DMS53 treated with DMSO at 0.1 percent for 48 hours (cell line): ENCODE data around the gene ORAI1.
A peak's percentile ranks its signal among the peaks of the same experiment; 100 is the strongest.
"Not testable (repeated sequence)": the region's sequence is repeated elsewhere in the genome, so short reads cannot be mapped to it uniquely, and the experiment has no call there.

Experiments
- DNase-seq: peaks from one replicate; lab custom pipeline; 2025; ENCODE audit not compliant: unreplicated experiment; lab: John Stamatoyannopoulos, UW

ORAI1 gene

DNA sequence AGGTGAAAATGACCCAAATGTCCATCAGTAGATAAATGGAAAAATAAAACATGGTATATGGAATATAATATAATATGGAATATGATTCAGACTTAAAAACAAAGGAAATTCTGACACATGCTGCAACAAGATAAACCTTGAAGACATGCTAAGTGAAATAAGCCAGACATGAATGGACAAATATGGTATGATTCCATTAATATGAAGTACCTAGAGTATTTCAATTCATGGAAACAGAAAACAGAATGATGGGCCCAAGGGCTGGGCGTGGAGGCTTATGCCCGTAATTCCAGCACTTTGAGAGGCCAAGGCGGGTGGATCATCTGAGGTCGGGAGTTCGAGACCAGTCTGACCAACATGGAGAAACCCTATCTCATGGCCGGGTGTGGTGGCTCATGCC is 22.7 kb upstream of the ORAI1 start:
- no peak for DNase-seq

DNA sequence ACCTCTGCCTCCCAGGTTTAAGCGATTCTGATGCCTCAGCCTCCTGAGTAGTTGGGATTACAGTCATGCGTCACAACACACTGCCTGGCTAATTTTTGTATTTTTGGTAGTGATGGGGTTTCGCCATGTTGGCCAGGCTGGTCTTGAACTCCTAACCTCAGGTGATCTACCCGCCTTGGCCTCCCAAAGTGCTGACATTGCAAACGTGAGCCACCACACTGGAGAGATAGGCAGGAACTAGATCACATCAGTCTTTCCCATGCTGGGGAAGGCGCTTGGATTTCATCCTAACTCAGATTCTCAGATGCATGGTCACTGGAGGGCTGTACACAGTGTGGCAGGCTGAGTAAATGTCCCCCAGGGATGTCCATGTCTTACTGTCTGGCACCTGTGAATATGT is 18.0 kb upstream of the ORAI1 start:
- no peak for DNase-seq

DNA sequence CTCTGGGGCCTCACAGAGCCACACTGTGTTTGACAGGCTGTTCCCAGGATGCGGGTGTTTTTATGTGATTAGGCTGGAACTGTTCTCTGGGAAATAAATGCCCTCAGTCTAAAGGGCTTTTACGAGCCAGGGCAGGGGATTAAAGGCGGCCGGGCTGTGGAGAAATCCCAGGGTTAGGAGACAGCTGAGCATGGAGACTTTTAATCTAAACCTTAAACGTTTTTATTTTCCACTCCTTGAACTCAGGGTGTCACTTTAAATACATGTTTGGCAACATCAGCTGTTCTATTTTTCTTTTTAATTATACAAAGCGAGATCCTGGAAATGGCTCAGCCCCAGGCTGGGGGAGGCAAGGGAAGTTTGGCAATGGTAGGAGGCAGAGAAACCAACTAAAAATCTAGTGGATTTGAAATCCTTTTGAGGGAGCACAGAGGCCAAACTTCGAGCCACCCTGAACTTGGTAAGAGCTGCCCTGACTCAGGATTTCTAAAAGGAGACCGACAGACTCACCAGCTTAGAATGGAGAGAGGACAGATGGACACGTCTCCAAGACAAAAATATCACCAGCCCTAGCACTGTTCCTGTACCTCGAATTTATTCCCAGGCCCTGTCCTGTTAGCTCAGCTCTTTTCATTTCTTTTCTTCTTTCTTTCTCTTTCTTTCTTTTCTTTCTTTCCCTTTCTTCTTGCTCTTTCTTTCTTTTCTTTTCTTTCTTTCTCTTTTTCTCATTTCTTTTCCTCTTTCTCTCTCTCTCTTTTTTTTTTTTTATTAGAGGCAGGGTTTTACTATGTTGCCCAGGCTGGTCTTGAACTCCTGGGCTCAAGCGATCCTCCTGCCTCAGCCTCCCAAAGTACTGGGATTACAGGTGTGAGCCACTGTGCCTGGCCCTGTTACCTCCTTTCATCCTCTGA is 15.8 kb upstream of the ORAI1 start:
- no peak for DNase-seq

DNA sequence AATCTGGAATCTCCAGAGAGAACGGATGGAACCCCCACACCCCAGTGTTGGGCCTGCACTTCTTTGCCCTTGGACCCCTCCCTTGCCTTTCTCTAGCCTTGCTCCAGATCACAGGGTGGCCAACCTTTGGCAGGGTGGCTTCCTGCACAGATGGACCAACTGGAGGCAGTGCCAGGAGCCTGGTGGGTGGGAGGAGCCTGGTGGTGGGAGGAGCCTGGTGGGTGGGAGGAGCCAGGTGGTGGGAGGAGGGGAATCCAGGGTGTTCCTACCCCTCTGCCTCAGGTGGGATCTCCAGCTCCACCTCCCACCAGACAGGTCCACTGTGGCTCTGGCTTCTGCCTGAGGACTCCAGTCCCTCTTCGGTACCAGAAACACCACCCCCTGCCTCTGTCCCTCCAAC is 15.0 kb upstream of the ORAI1 start:
- DNase-seq, result no peak

DNA sequence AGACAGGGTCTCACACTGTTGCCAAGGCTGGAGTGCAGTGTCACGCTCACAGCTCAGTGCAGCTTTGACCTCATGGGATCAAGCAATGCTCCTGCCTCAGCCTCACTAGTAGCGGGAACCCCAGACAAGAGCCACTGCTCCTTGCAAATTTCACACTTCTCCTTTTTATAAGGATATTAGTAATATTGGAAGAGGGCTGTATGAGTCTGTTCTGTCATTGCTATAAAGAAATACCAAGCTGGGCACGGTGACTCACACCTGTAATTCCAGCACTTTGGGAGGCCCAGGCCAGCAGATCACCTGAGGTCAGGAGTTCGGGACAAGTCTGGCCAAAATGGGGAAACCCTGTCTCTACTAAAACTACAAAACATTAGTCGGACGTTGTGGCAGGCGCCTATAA is 12.9 kb upstream of the ORAI1 start:
- no peak for DNase-seq

DNA sequence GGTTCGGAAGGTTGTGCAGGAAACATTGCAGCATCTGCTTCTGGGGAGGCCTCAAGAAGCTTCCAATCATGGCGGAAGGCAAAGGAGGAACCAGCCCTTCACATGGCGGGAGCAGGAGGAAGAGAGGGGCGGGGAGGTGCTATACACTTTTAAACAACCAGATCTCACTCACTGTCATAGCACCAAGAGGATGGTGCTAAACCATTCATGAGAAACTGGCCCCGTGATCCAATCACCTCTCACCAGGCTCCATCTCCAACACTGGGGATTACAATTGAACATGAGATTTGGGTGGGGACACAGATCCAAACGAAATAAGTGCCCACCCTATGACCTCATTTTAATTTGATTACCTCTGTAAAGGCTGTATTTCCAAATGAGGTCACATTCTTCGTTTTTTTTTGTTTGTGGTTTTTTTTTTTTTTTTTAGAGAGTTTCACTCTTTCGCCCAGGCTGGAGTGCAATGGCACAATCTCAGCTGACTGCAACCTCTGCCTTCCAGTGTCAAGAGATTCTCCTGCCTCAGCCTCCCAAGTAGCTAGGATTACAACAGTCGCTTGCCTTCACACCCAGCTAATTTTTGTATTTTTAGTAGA is 11.4 kb upstream of the ORAI1 start:
- DNase-seq, result no peak

DNA sequence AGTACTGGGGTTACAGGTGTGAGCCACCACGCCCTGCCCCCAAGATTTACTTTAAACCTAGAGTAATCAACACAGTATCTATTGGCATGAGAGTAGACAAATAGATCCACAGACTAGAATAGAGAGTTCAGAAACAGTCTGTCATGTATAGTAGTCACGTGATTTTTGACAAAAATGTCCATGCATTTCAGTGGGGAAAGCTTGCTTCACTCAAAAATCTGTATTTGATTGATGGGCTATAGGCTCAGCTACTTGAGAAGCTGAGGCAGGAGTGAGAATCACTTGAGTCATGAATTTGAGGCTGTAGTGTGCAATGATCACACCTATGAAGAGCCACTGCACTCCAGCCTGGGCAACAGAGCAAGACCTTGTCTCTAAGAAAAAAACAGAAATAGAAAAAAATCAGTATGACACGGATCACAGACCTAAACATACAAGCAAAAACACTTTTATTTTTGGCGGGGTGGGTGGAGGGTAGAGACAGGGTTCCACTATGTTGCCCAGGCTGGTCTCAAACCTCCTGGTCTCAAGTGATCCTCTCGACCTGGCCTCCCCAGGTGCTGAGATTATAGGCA is 7.6 kb upstream of the ORAI1 start:
- no peak for DNase-seq

DNA sequence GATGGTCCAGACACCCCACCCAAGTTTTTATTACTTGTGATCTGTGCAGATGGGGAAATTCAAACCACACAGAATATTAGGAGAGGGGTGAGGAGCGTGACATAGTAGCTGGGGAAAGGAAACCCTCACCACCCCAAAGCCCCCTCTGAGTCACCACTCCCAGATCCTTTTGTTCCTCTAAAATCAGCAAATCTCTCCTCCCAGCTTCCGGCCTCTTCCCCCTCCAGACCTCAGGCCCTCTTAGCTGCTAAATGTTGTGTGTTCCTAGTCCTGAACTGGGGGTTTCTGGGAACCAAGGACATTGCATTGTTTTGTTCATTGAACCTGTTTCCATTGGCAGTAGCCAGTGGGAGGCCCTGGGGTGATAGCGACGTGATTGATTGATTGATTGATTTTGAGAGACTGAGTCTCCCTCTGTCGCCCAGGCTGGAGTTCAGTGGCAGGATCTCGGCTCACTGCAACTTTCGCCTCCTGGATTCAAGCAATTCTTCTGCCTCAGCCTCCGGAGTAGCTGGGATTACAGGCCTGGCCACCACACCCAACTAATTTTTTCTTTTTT is 5.9 kb upstream of the ORAI1 start:
- DNase-seq, result no peak

DNA sequence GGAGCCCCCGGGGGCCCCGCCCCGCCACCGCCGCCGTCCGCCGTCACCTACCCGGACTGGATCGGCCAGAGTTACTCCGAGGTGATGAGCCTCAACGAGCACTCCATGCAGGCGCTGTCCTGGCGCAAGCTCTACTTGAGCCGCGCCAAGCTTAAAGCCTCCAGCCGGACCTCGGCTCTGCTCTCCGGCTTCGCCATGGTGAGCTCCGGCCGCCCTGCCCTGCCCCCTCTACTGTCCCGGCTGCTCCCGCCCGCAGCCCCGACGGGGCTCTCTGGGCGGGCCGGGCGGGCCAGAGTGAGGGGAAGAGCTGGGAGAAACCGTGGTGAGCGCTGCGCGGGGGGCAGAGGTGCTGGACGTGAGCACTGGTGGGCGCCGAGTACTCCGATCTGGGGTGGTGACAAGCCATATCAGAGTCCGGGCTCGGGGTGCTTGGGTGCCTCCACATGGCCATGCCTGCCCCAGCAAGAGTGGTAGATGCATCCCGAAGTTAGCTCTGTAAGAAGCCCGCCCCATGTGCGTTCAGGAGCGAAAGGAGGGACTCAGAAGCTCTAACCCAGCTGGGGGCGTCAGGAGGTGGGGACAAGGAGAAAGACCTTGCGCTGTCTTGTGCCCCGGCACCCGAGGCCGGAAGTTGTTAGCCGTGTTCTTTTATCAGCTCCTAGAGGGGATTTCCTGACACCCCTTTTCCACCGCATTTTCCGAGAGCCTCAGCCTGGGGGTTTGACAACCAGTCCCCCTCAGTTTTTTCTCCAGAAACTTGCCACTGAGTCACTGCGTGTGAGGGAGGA is 717 bp downstream of the ORAI1 start:
- peak; percentile 49 for DNase-seq

DNA sequence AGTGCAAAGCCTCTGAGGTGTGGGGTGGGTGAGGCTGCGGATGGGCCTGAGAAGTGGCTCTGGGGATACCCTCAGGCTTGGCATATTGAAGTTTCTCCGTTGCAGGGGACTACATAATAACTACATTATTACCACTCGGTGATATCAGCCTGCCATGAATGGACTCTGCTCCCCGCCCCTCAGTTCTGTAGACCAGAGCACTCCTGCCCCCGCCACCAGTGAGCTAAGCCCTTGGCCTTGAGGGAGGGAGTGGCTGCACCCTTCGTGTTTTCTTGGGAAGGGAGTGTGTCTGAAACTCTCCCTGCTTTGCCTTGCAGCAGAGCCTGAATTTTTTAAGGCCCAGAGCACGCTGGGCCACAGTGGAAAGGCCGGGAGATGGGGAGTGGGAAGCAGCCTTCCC is 1.7 kb downstream of the ORAI1 start:
- no peak for DNase-seq

DNA sequence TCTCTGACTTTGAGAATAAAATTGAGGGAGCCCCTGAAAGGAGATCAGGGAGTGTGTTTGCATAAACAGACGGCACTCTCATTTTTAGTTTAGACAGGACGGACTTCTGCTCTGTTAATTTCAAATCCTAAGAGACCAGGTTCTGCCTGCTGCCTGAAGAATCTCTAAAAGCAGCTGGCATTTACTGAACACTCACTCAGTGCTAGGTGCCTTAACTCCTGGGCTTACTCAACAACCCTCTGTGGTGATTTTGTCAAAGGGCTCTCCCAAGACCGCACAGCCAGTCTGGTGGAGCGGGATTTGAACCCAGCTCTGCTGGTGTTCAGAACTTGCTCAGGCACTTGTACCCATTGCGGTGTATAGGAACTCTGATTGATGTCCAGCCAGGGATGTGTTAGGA is 2.2 kb downstream of the ORAI1 start:
- no peak for DNase-seq

DNA sequence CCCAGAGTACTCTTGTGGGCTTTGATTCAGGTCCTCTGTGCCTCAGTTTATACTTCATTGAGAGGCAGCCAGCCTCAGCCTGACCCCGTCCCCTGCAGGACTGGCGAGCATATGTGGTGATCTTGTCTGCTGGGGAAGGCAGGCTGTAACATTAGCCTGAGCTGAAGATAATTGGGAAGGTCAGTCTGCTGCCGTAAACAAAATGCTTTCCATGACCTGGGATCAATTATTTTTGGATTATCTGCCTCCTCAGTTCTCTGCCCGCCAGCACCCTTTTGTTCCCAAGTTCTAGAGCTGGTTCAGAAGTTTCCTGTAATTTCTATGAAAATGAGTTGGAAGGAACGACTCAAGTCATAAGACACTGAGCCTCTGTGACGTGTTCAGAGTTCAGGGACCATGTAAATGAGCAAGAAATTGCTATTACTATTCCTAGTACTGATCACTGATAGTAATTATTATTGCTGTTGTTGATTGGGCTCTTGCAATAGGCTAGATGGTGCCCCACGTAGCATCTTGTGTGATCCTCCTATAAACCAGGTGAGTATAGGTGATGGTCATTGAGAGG is 4.5 kb downstream of the ORAI1 start:
- DNase-seq, result no peak

DNA sequence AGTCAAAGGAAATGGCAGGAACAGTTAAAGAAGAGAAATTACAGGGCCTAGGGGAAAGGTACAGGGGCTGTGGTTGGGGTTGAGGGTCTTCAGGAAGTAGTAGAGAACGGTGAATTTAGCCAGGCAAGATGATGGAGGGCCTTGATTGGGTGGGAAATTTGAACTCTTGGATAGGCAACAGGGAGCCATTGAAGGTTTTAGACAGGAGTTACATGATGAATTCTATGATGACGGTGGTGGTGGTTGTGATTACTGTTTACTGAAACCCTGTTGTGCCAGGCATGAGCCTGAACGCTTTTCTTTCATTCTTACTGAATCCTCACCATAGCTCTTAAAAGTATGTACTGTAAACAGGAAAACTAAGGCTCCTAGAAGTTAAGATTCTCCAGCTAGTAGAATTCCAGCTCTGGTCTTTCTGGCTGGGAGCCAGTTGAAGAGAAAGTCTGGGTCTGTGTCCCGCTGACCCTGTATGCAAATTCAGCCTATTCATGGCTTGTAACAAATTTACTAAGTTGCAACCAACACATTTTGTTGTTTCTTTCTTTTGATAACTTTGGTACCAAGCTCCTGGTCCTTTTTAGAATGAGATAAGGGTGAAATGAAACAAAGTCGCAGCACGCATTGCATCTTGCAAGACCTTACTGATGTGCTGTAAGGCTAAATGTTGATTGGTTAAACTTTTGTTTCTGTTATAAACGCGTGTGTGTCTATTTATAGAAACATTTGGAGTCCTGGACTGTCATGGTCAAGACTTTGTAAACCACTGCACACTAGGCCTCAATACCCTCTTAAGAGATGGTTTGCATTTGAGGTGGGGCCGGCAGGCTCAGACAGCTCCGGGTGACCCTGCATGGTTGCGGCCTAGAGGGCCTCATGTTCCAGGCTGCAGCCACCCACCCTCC is 6.0 kb downstream of the ORAI1 start:
- DNase-seq, result no peak

DNA sequence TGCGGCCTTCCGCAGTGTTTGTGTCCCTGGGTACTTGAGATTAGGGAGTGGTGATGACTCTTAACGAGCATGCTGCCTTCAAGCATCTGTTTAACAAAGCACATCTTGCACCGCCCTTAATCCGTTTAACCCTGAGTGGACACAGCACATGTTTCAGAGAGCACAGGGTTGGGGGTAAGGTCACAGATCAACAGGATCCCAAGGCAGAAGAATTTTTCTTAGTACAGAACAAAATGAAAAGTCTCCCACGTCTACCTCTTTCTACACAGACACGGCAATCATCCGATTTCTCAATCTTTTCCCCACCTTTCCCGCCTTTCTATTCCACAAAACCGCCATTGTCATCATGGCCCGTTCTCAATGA is 7.5 kb downstream of the ORAI1 start:
- DNase-seq, result not testable (repeated sequence)

DNA sequence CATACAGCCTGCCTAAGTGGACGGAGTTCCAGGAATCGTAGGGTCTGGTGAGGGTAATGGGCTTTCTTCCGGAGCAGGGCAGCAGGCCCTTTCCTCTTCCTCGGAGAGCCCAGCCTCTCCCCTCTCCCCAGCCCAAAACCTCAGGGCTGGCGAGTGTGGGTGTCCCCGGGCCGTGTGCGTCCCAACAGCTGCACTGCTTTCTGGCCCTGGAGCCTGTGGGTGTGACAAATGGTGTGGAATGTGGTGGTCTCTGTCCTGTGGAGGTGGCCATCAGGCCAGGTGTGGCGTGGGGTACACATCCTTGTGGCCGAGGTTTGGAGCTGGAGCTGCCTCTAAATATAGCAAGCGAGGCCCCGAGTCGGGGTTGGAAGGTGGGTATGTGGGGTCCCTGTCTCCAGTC is 8.5 kb downstream of the ORAI1 start:
- DNase-seq, result no peak

DNA sequence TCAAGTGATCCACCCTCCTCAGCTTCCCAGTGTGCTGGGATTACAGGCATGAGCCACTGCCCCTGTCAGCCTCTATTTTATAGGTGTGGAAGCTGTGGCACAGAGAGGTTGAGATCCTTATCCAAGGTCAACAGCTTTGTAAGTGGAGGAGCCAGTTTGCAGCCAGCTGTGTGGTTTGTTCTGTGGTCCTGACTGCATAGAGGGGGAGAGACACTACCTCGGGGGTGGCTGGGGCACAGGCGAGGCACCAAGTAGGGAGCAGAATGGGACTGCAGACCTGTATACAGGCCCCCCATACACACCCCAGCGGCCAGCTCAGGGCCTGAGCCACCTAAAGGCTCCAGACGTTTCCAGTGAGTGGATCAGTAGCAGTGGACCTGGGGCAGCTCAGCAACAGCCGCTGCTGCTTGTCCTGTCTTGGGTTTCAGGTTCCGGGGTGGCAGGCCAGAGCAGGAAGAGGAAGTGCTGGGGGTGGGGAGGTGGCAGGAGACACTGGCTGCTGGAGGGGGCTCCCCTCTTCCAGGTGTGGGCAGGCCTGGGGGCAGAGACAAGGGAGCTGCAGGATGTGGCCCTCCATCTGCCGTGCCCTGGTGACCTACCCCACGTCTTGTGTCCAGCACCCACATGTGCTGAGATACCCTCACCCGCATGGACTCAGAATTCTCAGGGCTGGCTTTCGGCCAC is 11.0 kb downstream of the ORAI1 start:
- no peak for DNase-seq

DNA sequence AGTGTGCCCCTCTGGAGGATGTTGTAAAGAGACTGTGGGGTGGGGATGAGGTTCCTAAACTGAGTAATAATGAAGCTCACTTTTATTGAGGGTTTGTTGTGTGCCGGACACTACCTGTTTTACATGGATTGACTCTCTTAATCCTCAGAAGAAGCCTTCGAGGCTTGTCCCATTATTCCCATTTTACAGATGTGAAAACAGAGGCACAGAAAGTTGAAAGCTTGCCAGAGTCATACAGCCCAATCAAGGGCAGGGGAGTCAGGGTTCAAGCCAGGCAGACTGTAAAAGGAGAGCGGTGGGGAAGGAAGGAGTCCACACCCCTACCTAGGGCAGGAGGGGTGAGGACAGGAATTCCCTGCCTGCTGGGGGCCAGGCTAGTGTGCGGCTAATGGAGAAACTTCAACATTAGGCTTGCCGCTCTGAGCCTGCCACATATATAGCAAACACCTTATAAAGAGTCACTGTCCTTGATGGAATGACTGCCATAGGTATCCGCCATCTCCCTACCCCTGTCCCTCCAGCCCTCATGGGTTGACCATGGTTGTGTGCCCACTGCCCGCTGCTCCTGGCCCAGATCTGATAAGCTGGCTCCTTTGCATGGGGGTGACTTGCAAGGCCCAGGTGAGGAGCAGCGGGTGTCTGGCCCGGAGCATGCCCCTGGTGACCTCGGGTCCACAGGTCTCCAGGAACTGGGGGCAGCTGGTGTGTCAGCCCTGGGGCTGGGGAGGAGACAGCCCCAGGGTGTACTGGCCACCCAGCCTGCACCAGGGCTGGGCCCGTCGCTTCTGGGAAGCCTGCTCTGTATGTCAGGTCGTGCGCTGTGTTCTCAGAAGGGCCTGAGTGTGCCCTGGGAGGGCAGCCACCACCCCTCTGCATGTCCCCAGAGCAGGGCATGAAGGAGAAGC is 12.2 kb downstream of the ORAI1 start:
- DNase-seq, result no peak

DNA sequence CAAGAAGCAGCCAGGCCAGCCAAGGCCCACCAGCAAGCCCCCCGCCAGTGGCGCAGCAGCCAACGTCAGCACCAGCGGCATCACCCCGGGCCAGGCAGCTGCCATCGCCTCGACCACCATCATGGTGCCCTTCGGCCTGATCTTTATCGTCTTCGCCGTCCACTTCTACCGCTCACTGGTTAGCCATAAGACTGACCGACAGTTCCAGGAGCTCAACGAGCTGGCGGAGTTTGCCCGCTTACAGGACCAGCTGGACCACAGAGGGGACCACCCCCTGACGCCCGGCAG is 15.0 kb downstream of the ORAI1 start:
- no peak for DNase-seq
